ENCODE data around the gene PIWIL4.
"Not testable (repeated sequence)": the region's sequence is repeated elsewhere in the genome, so short reads cannot be mapped to it uniquely, and the experiment has no call there.

PIWIL4 gene

GRCh38 chr11:94638301-94638901 is 71.2 kb downstream of the PIWIL4 start:
- peak; percentile 37 for DNase-seq (ENCODE audit: low spot score)

DNA sequence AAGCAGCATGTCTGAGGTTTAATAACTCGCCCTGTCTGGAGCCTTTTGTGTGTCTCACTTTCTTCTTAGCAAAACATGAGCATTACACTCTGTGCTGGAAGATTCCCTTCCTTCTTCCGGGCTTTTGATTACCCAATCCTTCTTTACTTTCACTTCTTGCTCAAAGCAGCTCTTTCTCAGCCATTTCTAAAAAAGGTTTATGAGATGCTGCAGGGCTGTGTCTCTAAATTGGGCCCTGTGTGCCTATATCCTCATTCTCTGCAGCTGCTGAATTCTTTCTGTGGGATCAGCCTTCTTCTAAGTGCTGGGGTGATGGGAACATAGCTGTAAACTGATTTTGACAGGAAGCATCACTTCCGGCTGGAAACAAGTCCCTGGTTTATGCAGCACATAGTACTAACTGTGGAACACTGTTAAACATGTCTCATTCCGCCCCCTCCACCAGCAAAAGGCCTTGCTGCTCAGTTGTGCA is 71.8 kb downstream of the PIWIL4 start:
- DNase-seq (ENCODE audit: low spot score), result peak; percentile 78

GRCh38 chr11:94639901-94640721 is 72.9 kb downstream of the PIWIL4 start:
- DNase-seq (ENCODE audit: low spot score), result no peak

DNA sequence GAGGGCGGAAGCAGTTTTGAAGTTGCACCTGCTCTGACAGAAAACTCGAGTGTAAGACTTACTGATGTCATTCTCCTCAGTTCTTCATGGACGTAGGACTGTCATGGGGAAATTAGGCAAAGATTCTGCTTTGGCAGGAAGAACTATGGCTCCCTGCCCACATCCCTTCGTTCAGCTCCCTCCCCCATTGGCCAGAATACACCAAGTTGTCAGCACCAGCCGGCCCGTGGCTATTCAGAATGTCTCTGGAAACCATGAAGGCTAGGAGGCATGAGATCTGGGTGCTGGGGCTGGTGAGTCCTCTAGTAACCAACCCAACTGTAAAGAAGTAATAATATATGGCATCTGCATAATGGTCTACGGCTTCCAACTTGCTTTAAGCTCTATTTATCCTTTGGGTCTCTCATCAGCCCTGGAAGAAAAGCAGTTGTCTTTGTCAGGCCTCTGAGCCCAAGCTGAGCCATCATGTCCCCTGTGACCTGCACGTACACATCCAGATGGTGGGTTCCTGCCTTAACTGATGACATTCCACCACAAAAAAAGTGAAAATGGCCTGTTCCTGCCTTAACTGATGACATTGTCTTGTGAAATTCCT is 74.1 kb downstream of the PIWIL4 start:
- no peak for DNase-seq (ENCODE audit: low spot score)

DNA sequence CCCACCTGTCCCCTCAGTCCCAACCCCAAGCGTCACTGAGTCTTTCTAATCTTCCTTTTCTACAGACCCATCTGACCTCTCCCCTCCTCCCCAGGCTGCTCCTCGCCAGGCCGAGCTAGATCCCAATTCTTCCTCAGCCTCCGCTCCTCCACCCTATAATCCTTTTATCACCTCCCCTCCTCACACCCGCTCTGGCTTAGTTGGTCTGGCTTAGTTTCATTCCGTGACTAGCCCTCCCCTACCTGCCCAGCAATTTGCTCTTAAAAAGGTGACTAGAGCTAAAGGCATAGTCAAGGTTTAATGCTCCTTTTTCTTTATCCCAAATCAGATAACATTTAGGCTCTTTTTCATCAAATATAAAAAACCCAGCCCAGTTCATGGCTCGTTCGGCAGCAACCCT is 76.0 kb downstream of the PIWIL4 start:
- DNase-seq (ENCODE audit: low spot score), result not testable (repeated sequence)

GRCh38 chr11:94647926-94648325 is 80.8 kb downstream of the PIWIL4 start:
- DNase-seq (ENCODE audit: low spot score), result no peak

DNA sequence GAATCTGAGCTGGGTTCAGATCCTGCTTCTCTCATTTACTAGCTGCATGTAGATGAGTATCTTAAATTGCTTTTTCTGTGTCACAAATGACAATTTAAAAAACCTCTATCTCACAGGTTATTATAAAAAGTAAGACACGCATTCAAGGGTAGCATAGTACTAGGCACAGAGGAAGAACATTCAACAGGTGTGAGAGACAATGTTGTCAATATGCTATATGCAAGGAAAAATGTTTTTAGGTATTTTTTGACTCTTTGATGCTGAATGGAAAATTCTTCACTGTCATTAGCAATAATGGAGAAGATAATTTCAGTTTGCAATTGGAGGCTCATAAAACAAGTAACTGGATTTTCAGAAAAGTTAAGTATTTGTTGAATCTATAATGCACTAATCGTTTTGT is 81.6 kb downstream of the PIWIL4 start:
- no peak for DNase-seq (ENCODE audit: low spot score)

- no peak for DNase-seq (ENCODE audit: low spot score)
Measured at GRCh38 chr11:94649254-94649653, 82.1 kb downstream of the PIWIL4 start.

GRCh38 chr11:94649964-94650623 is 82.9 kb downstream of the PIWIL4 start:
- DNase-seq (ENCODE audit: low spot score), result no peak

DNA sequence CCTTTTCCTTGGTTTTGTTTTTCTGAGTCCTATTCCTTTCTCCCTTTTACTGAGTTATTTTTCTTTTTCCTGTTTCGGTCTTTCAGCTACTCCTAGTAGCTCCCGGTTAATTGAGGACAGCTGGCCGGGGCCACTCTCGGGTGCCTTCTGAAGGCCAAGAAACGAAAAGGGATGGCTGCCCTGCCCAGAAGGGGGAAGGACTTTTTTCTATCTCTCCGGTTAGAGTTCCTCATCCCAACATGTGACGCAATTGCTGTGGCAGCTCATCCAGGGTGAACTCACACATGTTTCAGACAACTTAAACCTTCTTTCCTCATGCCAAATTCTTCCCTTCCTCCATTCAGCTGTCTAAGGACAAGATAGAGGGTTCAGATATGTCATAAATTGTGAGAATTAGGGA is 83.6 kb downstream of the PIWIL4 start:
- DNase-seq (ENCODE audit: low spot score), result peak; percentile 47

- no peak for DNase-seq (ENCODE audit: low spot score)
Measured at GRCh38 chr11:94652735-94653284, 85.6 kb downstream of the PIWIL4 start.

DNA sequence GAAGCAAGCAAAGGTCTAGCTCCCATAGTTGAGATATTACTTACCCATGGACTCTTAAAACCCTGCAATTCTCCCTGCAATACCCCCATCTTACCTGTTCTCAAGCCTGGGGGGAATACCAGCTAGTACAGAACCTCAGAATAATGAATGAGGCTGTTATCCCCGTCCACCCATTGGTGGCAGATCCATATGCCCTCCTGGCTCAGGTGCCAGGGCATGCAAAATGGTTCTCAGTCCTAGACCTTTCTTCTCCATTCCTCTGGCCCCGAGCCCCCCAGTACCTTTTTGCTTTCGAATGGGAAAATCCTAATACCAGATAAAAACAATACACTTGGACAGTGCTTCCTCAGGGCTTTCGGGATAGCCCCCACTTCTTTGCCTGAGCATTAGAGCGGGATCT is 86.4 kb downstream of the PIWIL4 start:
- no peak for DNase-seq (ENCODE audit: low spot score)

DNA sequence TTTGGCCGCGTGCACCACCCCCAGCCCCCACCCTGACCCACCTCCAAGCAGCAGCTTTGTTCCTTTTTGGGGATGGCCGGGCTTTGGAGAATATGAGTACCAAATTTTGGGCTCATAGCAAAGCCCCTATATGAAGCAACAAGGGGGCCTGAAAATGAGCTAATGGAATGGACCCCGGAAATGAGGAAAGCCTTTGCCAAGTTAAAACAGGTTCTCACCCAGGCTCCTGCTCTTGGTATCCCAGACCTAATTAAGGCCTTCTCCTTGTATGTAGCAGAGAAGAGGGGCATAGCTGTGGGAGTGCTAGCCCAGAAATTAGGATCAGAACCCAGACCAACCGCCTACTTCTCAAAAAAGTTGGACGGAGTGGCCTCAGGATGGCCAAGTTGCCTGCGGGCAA is 87.0 kb downstream of the PIWIL4 start:
- DNase-seq (ENCODE audit: low spot score), result no peak

- no peak for DNase-seq (ENCODE audit: low spot score)
Measured at GRCh38 chr11:94655291-94655690, 88.1 kb downstream of the PIWIL4 start.

GRCh38 chr11:94655956-94656355 is 88.8 kb downstream of the PIWIL4 start:
- no peak for DNase-seq (ENCODE audit: low spot score)

DNA sequence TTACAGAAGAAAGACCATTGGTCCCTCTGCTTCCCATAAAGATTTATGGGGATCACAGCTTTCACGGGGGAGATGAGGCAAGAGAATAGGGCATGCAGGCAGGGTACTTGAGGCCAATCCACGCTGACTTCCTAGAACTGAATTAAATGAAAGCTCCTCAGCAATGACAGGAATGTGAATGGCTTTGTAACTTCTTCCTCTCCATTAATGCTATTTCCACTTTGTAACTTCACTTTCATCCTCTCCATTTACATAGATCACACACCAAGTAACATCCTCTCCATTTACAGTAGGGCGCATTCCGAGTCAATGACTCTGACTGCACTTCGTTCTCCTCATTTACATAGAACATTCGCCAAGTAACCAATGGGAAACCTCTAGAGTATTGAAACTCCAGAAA is 89.8 kb downstream of the PIWIL4 start:
- DNase-seq (ENCODE audit: low spot score), result no peak

DNA sequence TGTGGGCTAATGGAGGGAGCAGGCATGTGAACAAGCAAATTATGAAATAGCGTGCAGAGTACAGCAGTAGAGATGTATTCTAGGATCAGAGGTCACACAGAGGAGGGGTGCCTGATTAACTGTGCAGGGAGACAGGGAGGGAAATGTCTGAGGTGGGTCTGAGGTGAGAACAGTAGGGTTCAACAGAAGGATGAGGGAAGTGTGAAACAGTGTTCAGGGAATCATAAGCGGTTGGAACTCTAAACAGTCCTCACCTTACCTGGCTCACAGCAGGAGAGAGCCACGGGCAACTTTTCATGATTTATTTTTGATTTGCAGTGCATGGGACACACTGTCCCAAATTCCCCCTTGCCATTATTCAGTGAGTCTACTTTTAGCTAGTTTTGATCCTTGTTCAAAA is 90.5 kb downstream of the PIWIL4 start:
- DNase-seq (ENCODE audit: low spot score), result no peak

DNA sequence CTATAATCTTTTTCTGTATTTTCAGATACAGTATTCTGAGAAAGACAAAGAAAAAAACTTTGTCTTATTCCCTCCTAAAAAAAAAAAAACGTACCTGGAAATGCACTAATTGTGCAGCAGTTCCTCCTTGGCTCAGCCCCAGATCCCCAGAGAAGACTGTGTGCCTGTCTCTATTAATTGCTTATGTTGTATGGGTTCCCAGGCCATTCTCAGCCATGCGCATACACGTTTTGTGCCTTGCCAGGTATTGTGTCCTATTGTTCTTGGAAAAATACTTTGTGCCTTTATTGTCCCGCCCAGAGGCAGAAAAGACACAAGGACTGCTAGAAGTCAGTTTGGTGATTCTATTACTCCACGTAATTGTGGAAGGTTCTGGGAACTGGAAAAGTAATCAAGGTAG is 91.2 kb downstream of the PIWIL4 start:
- DNase-seq (ENCODE audit: low spot score), result no peak

GRCh38 chr11:94658888-94659287 is 91.7 kb downstream of the PIWIL4 start:
- DNase-seq (ENCODE audit: low spot score), result no peak

DNA sequence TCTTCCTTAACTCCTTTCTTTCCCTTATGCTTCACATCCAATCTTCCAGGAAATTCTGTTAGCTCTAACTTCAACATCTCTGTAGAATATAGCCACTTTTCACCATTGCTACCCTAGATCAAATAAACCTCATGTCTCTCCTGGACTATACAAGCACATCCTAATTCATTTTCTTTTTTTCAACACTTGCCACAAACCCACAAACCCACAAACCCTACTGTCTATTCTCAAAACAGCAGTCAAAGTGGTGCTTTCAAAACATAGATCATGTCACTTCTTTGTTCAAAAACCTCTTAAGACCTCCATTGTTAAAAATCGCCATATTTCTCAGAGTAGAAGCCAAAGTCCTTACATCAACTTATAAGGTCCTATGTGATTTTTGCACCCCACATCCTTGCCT is 94.3 kb downstream of the PIWIL4 start:
- DNase-seq (ENCODE audit: low spot score), result no peak

DNA sequence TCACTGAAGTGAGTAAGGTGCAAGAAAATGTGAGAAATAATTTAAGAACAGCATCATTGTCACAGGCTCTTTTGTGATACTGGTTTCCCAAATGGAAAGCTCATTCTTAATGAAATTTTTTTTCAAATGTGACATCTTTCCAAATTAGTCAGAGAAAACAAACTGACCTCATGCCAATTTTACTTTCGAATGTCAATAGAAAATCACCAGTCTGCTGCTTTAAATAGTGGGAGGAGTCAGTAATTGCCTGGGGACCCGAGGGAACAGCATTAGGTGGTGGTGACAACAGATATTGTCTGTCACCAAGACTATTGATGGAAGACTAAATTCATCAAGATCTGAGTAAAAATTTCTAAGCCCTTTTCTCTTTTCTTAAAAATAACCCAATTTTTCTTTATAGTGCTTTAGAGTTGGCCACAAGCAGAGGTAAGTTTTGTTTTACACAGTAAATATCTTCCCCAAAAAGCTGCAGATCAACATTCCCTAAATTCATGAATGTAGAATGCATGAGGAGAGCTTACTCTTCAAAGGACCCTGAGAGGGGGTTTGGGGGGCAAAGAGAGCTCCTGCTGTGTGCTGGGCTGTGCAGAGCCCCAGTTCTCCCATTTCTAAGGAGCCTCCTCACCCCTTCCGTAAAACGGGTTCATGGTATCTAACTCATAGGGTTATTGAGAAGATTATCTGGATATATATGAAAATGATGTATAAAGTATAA is 95.1 kb downstream of the PIWIL4 start:
- DNase-seq (ENCODE audit: low spot score), result no peak
